ENCODE measurements around the gene STBD1. TPM values are rescaled to one million over a fixed set of nuclear protein-coding genes. Genes with fewer than 3 reads are reported as not detected.

Gene STBD1
- total RNA-seq, 1 donor = not detected

GRCh38 chr4:76302826-76303438 is 3.6 kb upstream of the STBD1 start:
- peaks cover 67% of the 10 kb centered on the region for H3K4me1 ChIP-seq (ENCODE audit: insufficient read depth, low read length)

DNA sequence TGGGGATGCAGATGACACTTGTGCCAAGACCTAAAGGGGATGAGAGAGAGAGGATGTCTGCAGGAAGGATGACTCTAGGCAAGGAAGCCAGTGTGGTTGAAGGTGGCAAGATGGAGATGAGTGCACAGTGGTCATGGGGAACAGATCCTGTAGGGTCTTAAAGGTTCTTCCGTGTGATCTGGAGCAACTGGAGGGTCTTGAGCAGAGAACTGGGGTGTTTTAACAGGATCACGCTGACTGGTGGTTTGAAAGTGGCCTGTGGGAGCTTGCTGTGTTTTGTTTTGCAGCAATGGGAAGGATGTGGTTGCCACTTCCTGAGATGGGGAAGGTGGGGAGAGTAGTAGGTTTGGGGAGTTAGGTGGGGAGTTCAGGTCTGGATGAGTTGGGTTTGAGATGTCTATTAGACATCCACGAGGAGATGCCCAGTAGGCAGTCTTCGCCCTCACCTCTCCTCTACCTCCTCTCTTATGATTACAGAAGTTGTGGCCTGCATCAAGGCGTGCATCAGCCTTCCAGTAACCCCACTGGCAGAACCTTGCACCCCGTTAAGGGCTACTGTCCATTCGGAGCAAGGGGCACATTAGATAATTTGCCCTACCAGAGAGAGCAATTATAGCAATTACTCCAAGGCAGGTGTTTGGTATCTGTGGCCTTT is 1.4 kb upstream of the STBD1 start:
- Histone ChIP-seq H3K4me1 (ENCODE audit: insufficient read depth, low read length) (peaks cover 58% of the 10 kb centered on the region), H3K4me3 (ENCODE audit: low read length) (peak overlapping the region; percentile 56), H3K9me3 (ENCODE audit: low read depth, low read length) (no peaks in the 10 kb centered on the region), H3K27me3 (ENCODE audit: insufficient read depth, low read length) (no peaks in the 10 kb centered on the region)

More at GRCh38 chr4:76302826-76303438, 3.6 kb upstream of the STBD1 start:
- H3K27me3 ChIP-seq (ENCODE audit: insufficient read depth, low read length) = no peaks in the 10 kb centered on the region
- peaks cover 6% of the 10 kb centered on the region for H3K9me3 ChIP-seq (ENCODE audit: low read depth, low read length)
- H3K4me3 ChIP-seq (ENCODE audit: low read length) = no peak overlapping the region

GRCh38 chr4:76306882-76307659 is 538 bp downstream of the STBD1 start:
- no peaks in the 10 kb centered on the region for H3K27me3 ChIP-seq (ENCODE audit: insufficient read depth, low read length)
- no peaks in the 10 kb centered on the region for H3K9me3 ChIP-seq (ENCODE audit: low read depth, low read length)
- peaks cover 46% of the 10 kb centered on the region for H3K4me1 ChIP-seq (ENCODE audit: insufficient read depth, low read length)
- peak overlapping the region; percentile 56 for H3K4me3 ChIP-seq (ENCODE audit: low read length)

DNA sequence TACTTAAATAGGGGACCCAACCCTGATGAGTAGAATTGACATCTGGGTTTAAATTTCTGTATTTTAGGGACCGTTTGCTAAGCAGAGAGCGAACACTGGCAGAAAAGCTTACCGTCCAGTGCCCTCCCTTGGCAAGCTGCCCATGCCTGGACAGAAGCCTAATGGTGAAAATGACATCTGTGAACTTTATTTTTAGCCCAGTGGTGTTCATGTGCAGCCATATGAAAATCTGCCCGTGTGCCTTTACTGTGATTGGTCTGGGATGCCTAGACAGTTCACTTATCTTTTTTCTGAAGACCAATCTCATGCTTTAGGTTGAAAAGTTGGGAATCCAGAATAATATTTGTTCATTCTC is 1.1 kb downstream of the STBD1 start:
- Histone ChIP-seq H3K4me1 (ENCODE audit: insufficient read depth, low read length) (peaks cover 42% of the 10 kb centered on the region), H3K27me3 (ENCODE audit: insufficient read depth, low read length) (no peaks in the 10 kb centered on the region), H3K4me3 (ENCODE audit: low read length) (no peak overlapping the region), H3K9me3 (ENCODE audit: low read depth, low read length) (no peaks in the 10 kb centered on the region)

DNA sequence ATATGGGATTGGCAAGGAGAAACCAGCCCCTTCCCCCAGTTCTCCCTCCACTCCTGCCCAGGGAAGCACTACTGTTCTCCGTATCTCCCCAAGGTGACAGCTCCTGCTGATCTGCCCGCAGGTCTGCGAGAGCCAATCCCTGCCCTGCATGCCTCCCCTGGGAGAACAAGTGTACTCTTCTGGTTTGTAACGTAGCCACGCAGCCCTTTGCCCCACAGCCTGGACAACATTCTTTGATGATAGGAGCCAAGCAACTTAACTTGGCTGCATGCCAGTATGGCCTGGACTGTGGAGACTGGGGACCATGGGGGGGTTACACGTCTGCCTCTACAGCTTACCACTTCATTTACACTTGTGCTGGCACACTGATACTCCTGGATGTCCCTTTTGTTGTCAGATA is 2.0 kb downstream of the STBD1 start:
- H3K27me3 ChIP-seq (ENCODE audit: insufficient read depth, low read length) = no peaks in the 10 kb centered on the region
- H3K9me3 ChIP-seq (ENCODE audit: low read depth, low read length) = no peaks in the 10 kb centered on the region
- H3K4me3 ChIP-seq (ENCODE audit: low read length) = no peak overlapping the region
- peaks cover 38% of the 10 kb centered on the region for H3K4me1 ChIP-seq (ENCODE audit: insufficient read depth, low read length)

- Histone ChIP-seq H3K27me3 (ENCODE audit: insufficient read depth, low read length) (no peaks in the 10 kb centered on the region), H3K9me3 (ENCODE audit: low read depth, low read length) (no peaks in the 10 kb centered on the region), H3K4me1 (ENCODE audit: insufficient read depth, low read length) (peaks cover 27% of the 10 kb centered on the region), H3K4me3 (ENCODE audit: low read length) (no peak overlapping the region)
These were observed 3.5 kb downstream of the STBD1 start for GRCh38 chr4:76309939-76310550.

DNA sequence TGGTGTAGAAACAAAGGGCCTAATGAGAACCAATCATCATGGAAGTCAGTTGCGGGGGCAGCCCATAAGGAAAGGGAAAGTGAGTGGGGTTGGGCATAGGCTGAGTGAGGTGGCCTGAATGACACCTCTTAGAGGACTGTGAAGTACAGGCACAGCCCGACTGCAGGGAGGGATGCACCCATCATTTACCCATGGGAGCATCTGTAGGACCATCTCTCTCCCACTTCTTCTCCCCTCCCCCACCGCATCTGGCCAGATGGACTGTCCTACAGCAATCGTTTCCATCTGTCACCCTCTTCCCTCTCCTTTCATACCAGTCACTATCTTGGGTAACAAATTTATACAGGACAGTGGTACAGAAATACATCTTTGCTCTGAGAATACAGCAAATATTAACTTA is 4.2 kb downstream of the STBD1 start:
- Histone ChIP-seq H3K27me3 (ENCODE audit: insufficient read depth, low read length) (peaks cover 1% of the 10 kb centered on the region), H3K9me3 (ENCODE audit: low read depth, low read length) (peaks cover 1% of the 10 kb centered on the region), H3K4me3 (ENCODE audit: low read length) (no peak overlapping the region), H3K4me1 (ENCODE audit: insufficient read depth, low read length) (peaks cover 21% of the 10 kb centered on the region)

GRCh38 chr4:76311896-76312331 is 5.4 kb downstream of the STBD1 start:
- Histone ChIP-seq H3K4me1 (ENCODE audit: insufficient read depth, low read length) (peaks cover 13% of the 10 kb centered on the region), H3K27me3 (ENCODE audit: insufficient read depth, low read length) (peaks cover 3% of the 10 kb centered on the region), H3K4me3 (ENCODE audit: low read length) (no peak overlapping the region), H3K9me3 (ENCODE audit: low read depth, low read length) (peaks cover 14% of the 10 kb centered on the region)

DNA sequence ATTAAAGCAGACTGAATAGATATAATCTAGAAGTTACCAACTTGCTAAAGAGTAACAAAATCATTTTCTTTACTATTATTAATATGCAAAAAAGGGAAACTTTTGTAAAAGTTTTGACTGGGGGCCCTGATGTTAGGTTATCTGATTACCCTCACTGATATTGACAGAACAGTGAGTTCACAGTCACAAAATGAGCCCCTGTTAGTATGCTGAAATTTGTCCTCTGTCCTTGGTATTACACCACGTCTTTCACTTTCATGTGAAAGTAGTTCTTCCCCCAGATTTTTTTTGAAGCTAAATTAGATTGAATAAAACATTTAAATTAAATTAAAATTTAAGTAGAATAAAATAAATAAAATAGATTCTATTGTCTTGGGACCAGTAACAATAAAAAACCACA is 5.9 kb downstream of the STBD1 start:
- Histone ChIP-seq H3K4me1 (ENCODE audit: insufficient read depth, low read length) (peaks cover 8% of the 10 kb centered on the region), H3K27me3 (ENCODE audit: insufficient read depth, low read length) (peaks cover 7% of the 10 kb centered on the region), H3K9me3 (ENCODE audit: low read depth, low read length) (peaks cover 19% of the 10 kb centered on the region), H3K4me3 (ENCODE audit: low read length) (no peak overlapping the region)

- Histone ChIP-seq H3K9me3 (ENCODE audit: low read depth, low read length) (peaks cover 22% of the 10 kb centered on the region), H3K27me3 (ENCODE audit: insufficient read depth, low read length) (peaks cover 8% of the 10 kb centered on the region), H3K4me1 (ENCODE audit: insufficient read depth, low read length) (peaks cover 6% of the 10 kb centered on the region), H3K4me3 (ENCODE audit: low read length) (no peak overlapping the region)
These were observed 7.0 kb downstream of the STBD1 start for GRCh38 chr4:76313547-76313946.

DNA sequence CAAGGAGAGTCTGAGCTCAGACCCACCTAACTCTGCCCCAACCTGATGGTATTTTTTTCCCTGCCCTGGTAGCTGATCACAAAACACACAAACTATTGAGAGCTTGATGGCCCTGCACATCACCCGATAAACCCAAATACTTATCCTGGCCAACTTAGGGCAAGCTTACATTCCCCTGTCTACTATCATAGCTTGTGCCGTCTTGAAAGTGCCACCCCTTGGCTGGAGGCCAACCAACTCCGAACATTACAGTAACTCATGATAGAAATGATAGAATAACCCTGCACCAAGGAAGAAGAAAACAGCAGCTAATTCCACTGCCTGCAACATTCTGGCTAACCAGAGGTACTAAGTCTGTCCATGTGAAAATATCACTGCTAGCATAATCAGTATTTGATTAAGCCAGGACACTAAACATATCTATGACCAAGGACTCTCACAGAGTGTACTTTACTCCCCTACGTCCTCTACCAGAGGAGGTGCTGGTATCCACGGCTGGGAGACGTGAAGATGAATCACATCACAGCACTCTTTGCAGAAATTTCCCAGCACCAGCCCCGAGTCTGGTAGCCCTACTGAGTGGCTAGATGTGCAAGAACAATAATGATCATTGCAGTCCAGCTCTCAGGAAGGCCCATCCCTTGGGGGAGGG is 8.9 kb downstream of the STBD1 start:
- peaks cover 22% of the 10 kb centered on the region for H3K9me3 ChIP-seq (ENCODE audit: low read depth, low read length)
- H3K4me3 ChIP-seq (ENCODE audit: low read length) = no peak overlapping the region
- H3K4me1 ChIP-seq (ENCODE audit: insufficient read depth, low read length) = peaks cover 6% of the 10 kb centered on the region
- H3K27me3 ChIP-seq (ENCODE audit: insufficient read depth, low read length) = peaks cover 8% of the 10 kb centered on the region

GRCh38 chr4:76316131-76316530 is 9.6 kb downstream of the STBD1 start:
- Histone ChIP-seq H3K27me3 (ENCODE audit: insufficient read depth, low read length) (peaks cover 8% of the 10 kb centered on the region), H3K4me1 (ENCODE audit: insufficient read depth, low read length) (peaks cover 6% of the 10 kb centered on the region), H3K4me3 (ENCODE audit: low read length) (no peak overlapping the region), H3K9me3 (ENCODE audit: low read depth, low read length) (peaks cover 22% of the 10 kb centered on the region)

DNA sequence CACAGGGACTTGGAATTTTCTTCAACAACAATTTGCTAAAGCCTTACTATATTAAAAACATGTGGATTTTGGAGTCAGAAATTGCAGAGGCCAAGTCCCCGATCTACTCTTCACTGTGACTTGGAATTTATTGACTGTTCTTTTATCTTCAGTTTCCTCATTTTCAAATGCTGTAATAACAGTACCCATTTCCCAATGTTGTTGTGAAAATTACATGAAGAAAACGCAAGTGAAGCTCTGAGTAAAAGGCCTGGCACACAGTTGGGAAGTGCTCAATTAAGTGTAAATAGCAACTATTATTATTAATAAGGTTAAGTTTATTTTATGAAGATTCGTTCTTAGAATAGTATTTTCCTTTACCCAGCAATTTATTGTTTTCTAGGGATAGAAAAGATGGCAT is 15.7 kb downstream of the STBD1 start:
- peaks cover 24% of the 10 kb centered on the region for H3K9me3 ChIP-seq (ENCODE audit: low read depth, low read length)
- H3K27me3 ChIP-seq (ENCODE audit: insufficient read depth, low read length) = peaks cover 3% of the 10 kb centered on the region
- no peak overlapping the region for H3K4me3 ChIP-seq (ENCODE audit: low read length)
- H3K4me1 ChIP-seq (ENCODE audit: insufficient read depth, low read length) = no peaks in the 10 kb centered on the region

DNA sequence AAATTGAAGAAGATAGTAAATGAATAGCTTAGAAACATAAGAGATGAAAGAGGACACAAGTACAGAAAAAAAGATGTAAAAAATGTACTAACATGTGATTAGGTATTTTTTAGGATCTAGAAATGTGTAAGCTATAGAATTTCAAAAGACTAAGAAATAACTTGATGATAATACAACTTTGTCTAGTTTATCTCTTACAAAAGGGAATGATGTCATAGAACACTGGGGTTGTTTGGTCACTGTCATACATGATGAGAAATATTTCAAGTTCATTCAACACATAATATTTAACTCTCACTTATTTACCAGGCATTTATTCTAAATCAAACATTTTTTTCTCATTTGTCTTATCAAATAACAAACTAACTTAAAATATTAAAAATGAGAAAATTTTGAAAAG is 18.5 kb downstream of the STBD1 start:
- H3K4me3 ChIP-seq (ENCODE audit: low read length) = no peak overlapping the region
- no peaks in the 10 kb centered on the region for H3K4me1 ChIP-seq (ENCODE audit: insufficient read depth, low read length)
- H3K9me3 ChIP-seq (ENCODE audit: low read depth, low read length) = peaks cover 19% of the 10 kb centered on the region
- H3K27me3 ChIP-seq (ENCODE audit: insufficient read depth, low read length) = no peaks in the 10 kb centered on the region

DNA sequence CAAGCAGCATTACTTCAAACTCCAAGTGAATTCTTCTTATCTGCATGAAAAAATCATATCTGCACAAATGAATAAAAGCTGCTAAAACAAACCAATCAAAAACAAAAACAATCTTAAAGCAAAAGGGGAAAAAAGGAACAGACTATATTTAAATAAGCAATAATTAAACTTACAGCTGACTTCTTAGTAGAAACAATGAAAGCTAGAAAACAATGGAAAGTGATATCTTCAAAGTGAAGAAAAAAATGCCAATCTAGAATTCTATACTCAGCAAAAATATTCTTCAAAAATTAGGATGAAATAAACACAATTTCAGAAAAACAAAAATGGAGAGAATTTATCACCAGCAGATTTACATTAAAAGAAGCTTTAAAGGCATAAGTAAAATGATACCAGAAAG is 20.0 kb downstream of the STBD1 start:
- Histone ChIP-seq H3K9me3 (ENCODE audit: low read depth, low read length) (peaks cover 19% of the 10 kb centered on the region), H3K4me1 (ENCODE audit: insufficient read depth, low read length) (no peaks in the 10 kb centered on the region), H3K27me3 (ENCODE audit: insufficient read depth, low read length) (no peaks in the 10 kb centered on the region), H3K4me3 (ENCODE audit: low read length) (no peak overlapping the region)

All from mononuclear cell (primary cell).